ENCODE results near the gene KRT79.

Gene KRT79

DNA sequence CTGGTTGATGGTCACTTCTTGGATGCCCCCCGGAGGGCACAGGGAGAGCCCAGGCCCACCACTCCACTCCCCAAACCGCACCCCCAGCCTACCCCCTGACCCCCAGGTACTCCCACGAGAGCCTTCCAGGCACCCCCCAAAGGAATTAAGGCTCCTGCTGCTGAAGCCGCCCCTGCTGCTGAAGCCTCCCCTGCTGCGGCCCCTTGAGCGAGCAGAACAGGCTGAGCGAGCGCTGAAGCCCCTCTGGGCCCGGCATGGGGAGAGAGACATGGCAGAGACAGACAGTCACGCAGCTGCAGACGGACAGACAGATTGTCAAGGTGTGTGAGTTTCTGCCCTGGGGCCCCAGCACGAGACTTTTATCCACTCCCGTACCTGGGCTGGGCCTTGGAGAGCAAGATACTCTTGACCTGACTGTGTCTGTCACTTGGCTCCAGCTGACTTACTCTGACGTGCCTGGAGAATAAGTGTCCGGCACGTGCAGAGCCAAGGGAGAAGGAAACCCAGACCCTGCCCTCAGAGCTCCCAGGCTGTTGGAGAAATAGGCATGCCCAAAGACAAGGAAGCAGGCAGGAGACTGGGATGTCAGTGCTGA is 14.6 kb upstream of the KRT79 start, which contains the start of gene KRT78:
TSS of gene KRT78 (minus strand) at position 334 of the 595 bp plus-strand sequence. CDS start at position 270, 64 bp downstream.
- peak within 1 kb of the TSS; percentile 52 for H3K27ac ChIP-seq
- no peak for DNase-seq (ENCODE audit: low spot score)
- TF ChIP-seq, protein P1, sequence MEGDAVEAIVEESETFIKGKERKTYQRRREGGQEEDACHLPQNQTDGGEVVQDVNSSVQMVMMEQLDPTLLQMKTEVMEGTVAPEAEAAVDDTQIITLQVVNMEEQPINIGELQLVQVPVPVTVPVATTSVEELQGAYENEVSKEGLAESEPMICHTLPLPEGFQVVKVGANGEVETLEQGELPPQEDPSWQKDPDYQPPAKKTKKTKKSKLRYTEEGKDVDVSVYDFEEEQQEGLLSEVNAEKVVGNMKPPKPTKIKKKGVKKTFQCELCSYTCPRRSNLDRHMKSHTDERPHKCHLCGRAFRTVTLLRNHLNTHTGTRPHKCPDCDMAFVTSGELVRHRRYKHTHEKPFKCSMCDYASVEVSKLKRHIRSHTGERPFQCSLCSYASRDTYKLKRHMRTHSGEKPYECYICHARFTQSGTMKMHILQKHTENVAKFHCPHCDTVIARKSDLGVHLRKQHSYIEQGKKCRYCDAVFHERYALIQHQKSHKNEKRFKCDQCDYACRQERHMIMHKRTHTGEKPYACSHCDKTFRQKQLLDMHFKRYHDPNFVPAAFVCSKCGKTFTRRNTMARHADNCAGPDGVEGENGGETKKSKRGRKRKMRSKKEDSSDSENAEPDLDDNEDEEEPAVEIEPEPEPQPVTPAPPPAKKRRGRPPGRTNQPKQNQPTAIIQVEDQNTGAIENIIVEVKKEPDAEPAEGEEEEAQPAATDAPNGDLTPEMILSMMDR (conservative IDR thresholded peaks at IDR 0.05; ENCODE audit: low read depth): no peak
- ChIA-PET POLR2A (ENCODE audit: low non-redundant PET) (no interaction called here), CTCF (interaction anchor here (0.6 kb wide), 1 partner anchor 73 kb away, joined by 3 read pairs; no protein-coding TSS in a partner anchor)

DNA sequence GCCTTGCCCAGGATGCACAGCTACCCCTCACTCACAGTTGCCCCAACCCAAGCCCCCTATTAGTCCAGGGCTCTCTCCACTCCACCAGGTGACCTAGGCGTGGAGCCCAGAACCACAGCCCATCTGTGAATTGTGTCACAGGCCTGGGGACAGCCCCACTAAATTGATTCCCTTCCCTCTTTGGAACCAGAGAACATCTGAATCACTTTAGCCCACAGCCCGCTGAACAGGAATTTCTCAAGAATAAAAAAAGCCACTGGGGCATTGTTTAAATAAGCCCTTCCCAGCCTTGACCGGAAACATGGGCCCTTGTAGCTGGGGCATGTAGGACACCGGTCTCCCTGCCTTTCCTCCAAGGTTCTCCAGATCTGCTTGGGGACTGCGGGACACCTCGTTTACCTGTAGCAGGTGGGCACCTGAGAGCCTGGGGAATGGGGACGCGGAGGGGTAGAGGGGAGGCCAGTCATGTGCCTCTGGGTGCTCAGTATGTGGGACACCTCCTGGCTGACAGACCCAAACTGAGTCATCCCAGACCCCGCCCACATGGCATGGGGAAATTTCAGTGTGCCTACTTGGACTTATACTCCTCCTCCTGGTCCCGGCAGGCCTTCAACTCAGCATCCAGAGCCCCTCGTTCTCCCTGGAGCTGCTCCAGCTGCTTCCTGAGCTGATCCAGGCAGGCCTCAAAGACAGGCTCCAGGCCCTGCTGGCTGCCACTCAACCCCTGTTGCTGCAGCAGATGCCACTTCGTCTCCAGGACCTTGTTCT is 13.4 kb upstream of the KRT79 start:
- TF ChIP-seq, protein P1 (conservative IDR thresholded peaks at IDR 0.05; ENCODE audit: low read depth): no peak
- ChIA-PET CTCF (interaction anchor here (0.5 kb wide), 1 partner anchor 16 kb away, joined by 4 read pairs; no protein-coding TSS in a partner anchor), POLR2A (ENCODE audit: low non-redundant PET) (no interaction called here)
- peak; percentile 42 for DNase-seq (ENCODE audit: low spot score)
- H3K27ac ChIP-seq: peak overlapping the region; percentile 52

DNA sequence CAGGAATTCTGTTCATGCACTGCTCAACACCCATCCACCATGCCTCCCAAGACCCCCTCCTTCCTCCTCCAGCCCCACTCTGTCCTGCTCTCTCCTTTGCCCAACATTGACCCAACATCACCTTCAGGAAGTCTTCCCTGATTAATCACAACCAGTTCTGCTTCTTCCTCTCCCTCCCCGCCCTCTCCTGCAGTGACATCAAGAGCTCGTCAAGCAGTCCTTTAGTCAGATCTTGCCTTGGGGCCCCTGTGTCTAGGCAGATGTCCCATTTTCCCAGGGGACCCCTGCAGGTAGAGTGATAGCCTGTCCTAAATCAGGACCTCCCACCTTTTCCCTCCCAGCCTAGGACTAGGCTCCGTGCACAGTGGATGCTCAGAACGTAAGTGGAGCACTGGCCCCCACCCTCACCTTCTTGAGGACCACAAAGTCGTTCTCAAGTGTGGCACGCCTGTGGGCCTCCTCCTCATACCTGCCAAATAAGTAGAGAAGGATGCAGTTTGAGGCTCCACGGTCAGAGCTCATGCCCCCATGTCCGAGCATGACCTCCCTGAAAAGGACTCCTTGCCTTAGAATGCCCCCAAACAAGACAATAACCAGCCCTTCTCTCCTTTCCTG is 12.4 kb upstream of the KRT79 start:
- H3K27ac ChIP-seq: no peak overlapping the region
- DNase-seq (ENCODE audit: low spot score): no peak
- TF ChIP-seq, protein P1 (conservative IDR thresholded peaks at IDR 0.05; ENCODE audit: low read depth): no peak
- POLR2A ChIA-PET (ENCODE audit: low non-redundant PET): no interaction called here
- CTCF ChIA-PET: interaction anchor here (1.0 kb wide), 1 partner anchor 19 kb away, joined by 4 read pairs; no protein-coding TSS in a partner anchor

DNA sequence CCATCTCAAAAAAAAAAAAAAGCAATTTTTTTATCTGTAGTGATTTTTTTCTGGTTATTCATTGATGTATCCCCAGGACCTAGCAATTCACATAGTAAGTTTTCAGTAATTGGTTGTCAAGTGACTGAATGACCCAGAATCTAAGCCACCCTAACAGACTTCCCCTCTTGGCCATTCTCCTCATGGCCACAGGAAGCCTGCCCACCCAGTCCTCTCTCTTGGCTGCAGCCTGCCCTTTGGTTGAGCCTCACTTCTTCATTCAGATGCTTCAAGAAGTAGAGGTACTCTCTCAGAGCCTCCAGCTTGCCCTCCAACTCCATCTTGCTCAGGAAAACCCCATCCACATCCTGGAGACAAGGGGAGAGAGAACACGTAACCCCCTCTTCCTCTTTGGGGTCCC is 11.8 kb upstream of the KRT79 start:
- CTCF ChIA-PET: interaction anchor here (1.0 kb wide), 1 partner anchor 20 kb away, joined by 4 read pairs; no protein-coding TSS in a partner anchor
- no peak for DNase-seq (ENCODE audit: low spot score)
- TF ChIP-seq, protein P1 (conservative IDR thresholded peaks at IDR 0.05; ENCODE audit: low read depth): no peak
- POLR2A ChIA-PET (ENCODE audit: low non-redundant PET): no interaction called here
- H3K27ac ChIP-seq: no peak overlapping the region

DNA sequence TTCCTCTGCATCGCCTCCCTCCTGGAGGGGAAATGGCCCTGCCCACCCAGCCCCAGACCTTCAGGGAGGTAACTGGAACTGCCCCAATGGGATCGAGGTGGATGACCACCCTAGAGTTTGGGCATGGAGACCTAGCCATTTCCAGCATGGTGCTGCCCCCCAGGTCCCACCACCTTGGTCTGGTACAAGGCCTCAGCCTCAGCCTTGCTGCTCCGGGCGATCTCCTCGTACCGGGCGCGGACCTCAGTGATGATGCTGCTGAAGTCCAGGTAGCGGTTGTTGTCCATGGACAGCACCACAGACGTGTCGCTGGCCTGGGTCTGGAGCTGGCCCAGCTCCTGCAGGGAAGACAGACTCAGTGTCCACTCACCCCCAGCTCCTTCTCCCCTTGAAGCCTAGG is 10.3 kb upstream of the KRT79 start:
- DNase-seq (ENCODE audit: low spot score): no peak
- H3K27ac ChIP-seq: no peak overlapping the region
- TF ChIP-seq, protein P1 (conservative IDR thresholded peaks at IDR 0.05; ENCODE audit: low read depth): no peak
- CTCF ChIA-PET: no interaction called here
- POLR2A ChIA-PET (ENCODE audit: low non-redundant PET): no interaction called here

DNA sequence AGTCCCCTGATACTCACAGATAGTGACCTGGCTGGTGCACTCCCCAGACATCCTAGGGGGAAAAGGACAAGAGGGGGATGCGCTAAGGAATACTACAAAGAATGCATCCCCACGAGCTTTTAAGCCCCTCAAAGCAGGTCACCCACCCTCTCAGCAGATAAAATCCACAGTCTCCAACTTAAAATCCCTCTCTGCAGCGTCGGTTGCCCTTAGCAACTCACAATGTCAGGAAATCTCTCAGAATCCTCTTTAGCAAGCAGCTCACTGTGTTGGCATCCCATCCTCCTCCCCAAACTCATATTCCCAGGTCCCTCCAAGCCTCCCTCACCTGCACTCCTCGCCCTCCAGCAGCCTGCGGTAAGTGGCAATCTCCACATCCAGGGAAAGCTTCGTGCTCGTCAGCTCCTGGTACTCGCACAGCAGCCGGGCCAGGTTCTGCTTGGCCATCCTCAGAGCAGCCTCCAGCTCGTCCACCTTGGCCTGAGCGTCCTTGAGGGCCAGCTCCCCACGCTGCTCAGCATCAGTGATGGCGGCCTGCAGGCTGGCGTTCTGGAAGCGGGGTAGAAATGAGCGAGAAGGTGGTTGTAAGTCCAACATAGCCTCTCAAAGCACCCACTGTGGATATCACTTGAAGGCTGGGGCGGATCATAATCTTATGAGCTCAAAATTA is 5.5 kb upstream of the KRT79 start:
- CTCF ChIA-PET: no interaction called here
- no peak for DNase-seq (ENCODE audit: low spot score)
- TF ChIP-seq, protein P1 (conservative IDR thresholded peaks at IDR 0.05; ENCODE audit: low read depth): no peak
- POLR2A ChIA-PET (ENCODE audit: low non-redundant PET): no interaction called here
- no peak overlapping the region for H3K27ac ChIP-seq
